GM23338 (cell line): ENCODE measurements around the gene HCFC1. TPM values are rescaled to one million over a fixed set of nuclear protein-coding genes. Genes with fewer than 3 reads are reported as not detected.
A peak's percentile ranks its signal among the peaks of the same experiment; 100 is the strongest.

Experiments used
- ATAC-seq: fragments of 200-7000 bp; cut with Tn5 transposase; 3 replicates; pipeline ENCODE4 v1.9.1; 2020
- DNase-seq: peaks from one replicate; pipeline ENCODE4 v3.0.0-alpha.2; 2015; ENCODE audit warnings: low spot score
- H2AFZ ChIP-seq: fragments of 200-600 bp; sonication (generic); 2 replicates; pipeline ENCODE4 v1.8.0; 2016; ENCODE audit warnings: antibody characterized with exemption, mild to moderate bottlenecking, moderate library complexity
- H3F3A ChIP-seq: fragments of 200-600 bp; sonication (generic); replicated peaks from 2 replicates; pipeline ENCODE4 v1.8.0; 2017; ENCODE audit warnings: antibody characterized with exemption, mixed run types, low read depth
- H3K27ac ChIP-seq: fragments of 200-600 bp; sonication (generic); 2 replicates; pipeline ENCODE4 v1.6.1; 2016; ENCODE audit warnings: low read depth
- H3K27me3 ChIP-seq: fragments of 200-600 bp; sonication (generic); 2 replicates; pipeline ENCODE4 v1.8.0; 2016; ENCODE audit warnings: mild to moderate bottlenecking, mixed run types, moderate library complexity; ENCODE audit not compliant: insufficient read depth
- H3K36me3 ChIP-seq: fragments of 200-600 bp; sonication (generic); 2 replicates; pipeline ENCODE4 v1.8.0; 2016; ENCODE audit warnings: mild to moderate bottlenecking; ENCODE audit not compliant: insufficient read depth
- H3K4me1 ChIP-seq: fragments of 200-600 bp; sonication (generic); 2 replicates; pipeline ENCODE4 v1.8.0; 2016; ENCODE audit warnings: mild to moderate bottlenecking, moderate library complexity; ENCODE audit not compliant: insufficient read depth
- H3K4me2 ChIP-seq: fragments of 200-600 bp; sonication (generic); 2 replicates; pipeline ENCODE4 v1.7.1; 2017; ENCODE audit warnings: mixed run types
- H3K4me3 ChIP-seq: fragments of 200-600 bp; sonication (generic); 2 replicates; pipeline ENCODE4 v1.6.1; 2016; ENCODE audit warnings: mixed run types
- H3K79me2 ChIP-seq: fragments of 200-600 bp; sonication (generic); replicated peaks from 2 replicates; pipeline ENCODE4 v1.8.0; 2017; ENCODE audit warnings: mild to moderate bottlenecking; ENCODE audit not compliant: insufficient read depth
- H3K9me2 ChIP-seq: fragments of 200-600 bp; sonication (generic); 2 replicates; pipeline ENCODE4 v1.8.0; 2017; ENCODE audit not compliant: insufficient read depth
- H4K20me1 ChIP-seq: fragments of 200-600 bp; sonication (generic); replicated peaks from 2 replicates; pipeline ENCODE4 v1.8.0; 2017; ENCODE audit warnings: mild to moderate bottlenecking; ENCODE audit not compliant: insufficient read depth
- H3K27ac Mint-ChIP-seq: 2 replicates; pipeline ENCODE4 v1.8.0; 2020; ENCODE audit warnings: inconsistent platforms, mild to moderate bottlenecking, moderate library complexity, mixed read lengths
- H3K27me3 Mint-ChIP-seq: 3 replicates; pipeline ENCODE4 v1.8.0; 2022; ENCODE audit warnings: low read depth, mild to moderate bottlenecking, moderate library complexity, mixed read lengths, inconsistent platforms; ENCODE audit not compliant: insufficient read depth, poor library complexity
- H3K36me3 Mint-ChIP-seq: 3 replicates; pipeline ENCODE4 v1.8.0; 2021; ENCODE audit warnings: low read depth, mild to moderate bottlenecking, inconsistent platforms, moderate library complexity, mixed read lengths
- H3K4me1 Mint-ChIP-seq: 3 replicates; pipeline ENCODE4 v1.8.0; 2020; ENCODE audit warnings: mild to moderate bottlenecking, inconsistent platforms, mixed read lengths
- H3K4me3 Mint-ChIP-seq: 3 replicates; pipeline ENCODE4 v1.8.0; 2021; ENCODE audit warnings: moderate library complexity, mild to moderate bottlenecking, inconsistent platforms, mixed read lengths
- H3K9me3 Mint-ChIP-seq: 3 replicates; pipeline ENCODE4 v1.8.0; 2020; ENCODE audit warnings: moderate library complexity, mild to moderate bottlenecking, inconsistent platforms, mixed read lengths
- CREB1 ChIP-seq: fragments of 250-450 bp; sonication (Bioruptor Pico); IDR thresholded peaks from 2 replicates; pipeline ENCODE4 v1.5.0; 2020; ENCODE audit warnings: low read depth, mild to moderate bottlenecking, moderate library complexity
- ETS1 ChIP-seq: IDR thresholded peaks from 2 replicates; pipeline ENCODE4 v1.6.1; 2016; ENCODE audit warnings: antibody characterized with exemption
- EZH2 ChIP-seq: fragments of 200-600 bp; sonication (generic); IDR thresholded peaks from one replicate; pipeline ENCODE4 v1.8.0; 2017; ENCODE audit warnings: antibody characterized with exemption, mild to moderate bottlenecking, low read depth; ENCODE audit not compliant: unreplicated experiment
- EZH2phosphoT487 ChIP-seq: fragments of 200-600 bp; sonication (generic); IDR thresholded peaks from one replicate; pipeline ENCODE4 v1.8.1; 2018; ENCODE audit warnings: antibody characterized with exemption; ENCODE audit not compliant: unreplicated experiment
- REST ChIP-seq: IDR thresholded peaks from one replicate; pipeline ENCODE4 v1.6.1; 2018; ENCODE audit warnings: antibody characterized with exemption; ENCODE audit not compliant: unreplicated experiment
- STAT1 ChIP-seq: IDR thresholded peaks from one replicate; pipeline ENCODE4 v1.6.1; 2016; ENCODE audit warnings: antibody characterized with exemption; ENCODE audit not compliant: unreplicated experiment
- ZNF331 ChIP-seq: fragments of 250-450 bp; sonication (Bioruptor Pico); IDR thresholded peaks from 2 replicates; pipeline ENCODE4 v1.5.0; 2020; ENCODE audit warnings: low read depth, mild to moderate bottlenecking, moderate library complexity
- ZNF462 ChIP-seq: fragments of 250-450 bp; sonication (Bioruptor Pico); IDR thresholded peaks from 2 replicates; pipeline ENCODE4 v1.5.0; 2020; ENCODE audit warnings: mild to moderate bottlenecking, moderate library complexity
- polyA plus RNA-seq: library from polyadenylated mRNA; unstranded; fragments of >200 nt; fragmentation: Nextera tagmentation; extraction: Ambion mirVana; gene quantifications from 2 replicates; pipeline ENCODE4 v1.2.1, GENCODE V29; 2016
- total RNA-seq: library from RNA; depleted of rRNA; stranded (reverse); fragments of >200 nt; shearing (Covaris generic); gene quantifications from 2 replicates; pipeline ENCODE4 v1.2.3, GENCODE V29; 2014
- TF ChIP-seq, protein P1 (sequence below), 2 experiments: fragments of 200-600 bp in 1 of 2; sonication (generic) in 1 of 2; conservative IDR thresholded peaks; 2 replicates each; pipeline versions ENCODE4 v1.5.1 to v1.6.1; 2016 to 2017; ENCODE audit warnings: antibody characterized with exemption in 2 of 2, low read depth in 2 of 2, mild to moderate bottlenecking in 2 of 2, moderate library complexity in 1 of 2

HCFC1 gene
- total and polyA plus RNA-seq, 2 experiments from 2014 or later = 33.0 to 188 TPM

DNA sequence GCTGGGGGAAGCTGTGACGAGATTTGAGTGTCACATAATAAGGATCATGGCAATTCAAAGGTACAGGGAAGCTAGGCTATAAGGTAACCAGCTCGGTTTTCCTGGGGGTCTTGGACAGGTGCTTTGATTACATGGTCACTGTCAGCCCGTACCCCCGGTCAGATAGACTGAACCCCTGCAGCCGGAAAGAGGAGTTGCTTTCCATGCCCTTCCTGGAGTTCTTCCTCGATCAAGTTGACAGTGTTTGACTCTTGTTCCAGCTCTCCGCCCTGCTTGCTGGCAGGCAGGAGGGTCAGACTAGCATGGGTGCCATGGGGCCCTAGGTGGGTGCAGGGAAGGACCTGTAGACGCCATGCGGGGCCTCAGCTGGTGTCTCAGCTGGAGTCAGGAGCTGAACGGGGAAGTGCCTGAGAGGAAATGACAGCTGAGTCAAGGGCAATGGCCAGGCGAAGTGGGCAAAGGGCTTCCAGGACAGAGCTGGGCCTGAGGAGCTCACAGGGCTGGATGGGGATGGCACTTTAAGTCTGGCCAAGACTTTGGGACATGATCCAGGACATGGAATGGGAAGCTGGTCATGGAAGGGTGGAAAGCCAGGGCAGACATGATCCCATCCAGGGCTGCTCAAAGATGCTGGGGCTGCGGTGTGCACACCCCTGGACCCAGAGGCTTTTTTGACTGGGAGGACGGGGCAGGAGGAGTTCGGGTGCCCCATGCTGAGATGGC lies 2.5 kb upstream of the HCFC1 start:
- Histone ChIP-seq H3K4me1 (no peaks in the 10 kb centered on the region), H3K9me2 (no peaks in the 10 kb centered on the region), H3K4me2 (no peak overlapping the region), H3K27ac (no peak overlapping the region; the same call in 1 of the 2 replicates), H3K4me3 (no peak overlapping the region), H3K27me3 (no peaks in the 10 kb centered on the region), H3F3A (0 out of 2 replicates have a peak, but pooled peaks cover 4% of the 10 kb centered on the region), H4K20me1 (no peaks in the 10 kb centered on the region), H3K79me2 (peaks cover 14% of the 10 kb centered on the region), H2AFZ (no peak overlapping the region), H3K36me3 (no peaks in the 10 kb centered on the region)
- Mint-ChIP-seq H3K4me1 (peaks cover 14% of the 10 kb centered on the region; the same call in 2 of the 3 replicates), H3K36me3 (peaks cover 4% of the 10 kb centered on the region; the same call in 2 of the 3 replicates), H3K27me3 (peaks cover 2% of the 10 kb centered on the region), H3K27ac (peak overlapping the region; percentile 52; the same call in 1 of the 2 replicates), H3K4me3 (peak overlapping the region; percentile 88), H3K9me3 (no peaks in the 10 kb centered on the region; the same call in 2 of the 3 replicates)
- DNase-seq (no peak), ATAC-seq (no peak)
- no peak for TF ChIP-seq REST
- TF ChIP-seq, protein P1, sequence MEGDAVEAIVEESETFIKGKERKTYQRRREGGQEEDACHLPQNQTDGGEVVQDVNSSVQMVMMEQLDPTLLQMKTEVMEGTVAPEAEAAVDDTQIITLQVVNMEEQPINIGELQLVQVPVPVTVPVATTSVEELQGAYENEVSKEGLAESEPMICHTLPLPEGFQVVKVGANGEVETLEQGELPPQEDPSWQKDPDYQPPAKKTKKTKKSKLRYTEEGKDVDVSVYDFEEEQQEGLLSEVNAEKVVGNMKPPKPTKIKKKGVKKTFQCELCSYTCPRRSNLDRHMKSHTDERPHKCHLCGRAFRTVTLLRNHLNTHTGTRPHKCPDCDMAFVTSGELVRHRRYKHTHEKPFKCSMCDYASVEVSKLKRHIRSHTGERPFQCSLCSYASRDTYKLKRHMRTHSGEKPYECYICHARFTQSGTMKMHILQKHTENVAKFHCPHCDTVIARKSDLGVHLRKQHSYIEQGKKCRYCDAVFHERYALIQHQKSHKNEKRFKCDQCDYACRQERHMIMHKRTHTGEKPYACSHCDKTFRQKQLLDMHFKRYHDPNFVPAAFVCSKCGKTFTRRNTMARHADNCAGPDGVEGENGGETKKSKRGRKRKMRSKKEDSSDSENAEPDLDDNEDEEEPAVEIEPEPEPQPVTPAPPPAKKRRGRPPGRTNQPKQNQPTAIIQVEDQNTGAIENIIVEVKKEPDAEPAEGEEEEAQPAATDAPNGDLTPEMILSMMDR (conservative IDR thresholded peaks at IDR 0.05; ENCODE audit: low read depth in 2 of 2) = no peak
- no peak for TF ChIP-seq STAT1
- TF ChIP-seq EZH2 = no peak
- no peak for TF ChIP-seq ETS1
- TF ChIP-seq CREB1 (CRISPR knock-in tag) = no peak
- TF ChIP-seq EZH2phosphoT487 = no peak
- no peak for TF ChIP-seq ZNF331
- no peak for TF ChIP-seq ZNF462 (CRISPR knock-in tag)
